ENCODE data around the gene FTCD. TPM values are rescaled to one million over a fixed set of nuclear protein-coding genes. Genes with fewer than 3 reads are reported as not detected.

The FTCD gene
- total and polyA plus RNA-seq, 8 donors: 0.25 to 6.7 (median 1.3) TPM; not detected in 3

DNA sequence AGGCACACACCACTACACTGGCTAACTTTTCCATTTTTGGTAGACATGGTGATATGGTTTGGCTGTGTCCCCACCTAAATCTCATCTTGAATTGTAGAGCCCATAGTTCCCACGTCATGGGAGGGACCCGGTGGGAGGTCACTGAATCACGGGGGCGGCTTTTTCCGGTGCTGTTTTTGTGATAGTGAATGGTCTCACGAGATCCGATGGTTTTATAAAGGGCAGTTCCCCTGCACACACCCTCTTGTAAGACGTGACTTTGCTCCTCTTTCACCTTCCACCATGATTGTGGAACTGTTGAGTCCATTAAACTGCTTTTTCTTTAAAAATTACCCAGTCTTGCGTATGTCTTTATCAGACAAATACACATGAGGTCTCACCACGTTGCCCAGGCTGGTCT, 1.3 kb upstream of the FTCD start:
- Histone ChIP-seq H3K36me3 (peaks cover 0 to 14% (median 3%) of the 10 kb centered on the region in 4 donors), H3K4me3 (no peak overlapping the region), H3K27ac (no peak overlapping the region), H3K4me1 (peaks cover 6 to 20% (median 13%) of the 10 kb centered on the region in 4 donors), H3K9me3 (no peaks in the 10 kb centered on the region), H3K27me3 (peaks cover 0 to 27% (median 7%) of the 10 kb centered on the region in 3 donors)
- 83 to 90% (median 84%) methylated on average over 10 of the region's 10 CpGs for WGBS, 5 donors
- intact Hi-C loops (cut with DNase I; ENCODE audit: low total_unique reads): no loop called here
- TF ChIP-seq, protein P1, sequence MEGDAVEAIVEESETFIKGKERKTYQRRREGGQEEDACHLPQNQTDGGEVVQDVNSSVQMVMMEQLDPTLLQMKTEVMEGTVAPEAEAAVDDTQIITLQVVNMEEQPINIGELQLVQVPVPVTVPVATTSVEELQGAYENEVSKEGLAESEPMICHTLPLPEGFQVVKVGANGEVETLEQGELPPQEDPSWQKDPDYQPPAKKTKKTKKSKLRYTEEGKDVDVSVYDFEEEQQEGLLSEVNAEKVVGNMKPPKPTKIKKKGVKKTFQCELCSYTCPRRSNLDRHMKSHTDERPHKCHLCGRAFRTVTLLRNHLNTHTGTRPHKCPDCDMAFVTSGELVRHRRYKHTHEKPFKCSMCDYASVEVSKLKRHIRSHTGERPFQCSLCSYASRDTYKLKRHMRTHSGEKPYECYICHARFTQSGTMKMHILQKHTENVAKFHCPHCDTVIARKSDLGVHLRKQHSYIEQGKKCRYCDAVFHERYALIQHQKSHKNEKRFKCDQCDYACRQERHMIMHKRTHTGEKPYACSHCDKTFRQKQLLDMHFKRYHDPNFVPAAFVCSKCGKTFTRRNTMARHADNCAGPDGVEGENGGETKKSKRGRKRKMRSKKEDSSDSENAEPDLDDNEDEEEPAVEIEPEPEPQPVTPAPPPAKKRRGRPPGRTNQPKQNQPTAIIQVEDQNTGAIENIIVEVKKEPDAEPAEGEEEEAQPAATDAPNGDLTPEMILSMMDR (IDR thresholded peaks at IDR 0.05): no peak
- TF ChIP-seq POLR2AphosphoS5 (IDR thresholded peaks at IDR 0.05) (no peak), POLR2A (IDR thresholded peaks at IDR 0.05) (no peak), EP300 (IDR thresholded peaks at IDR 0.05) (no peak)
- peak in 1 of 2 donors; percentile 18 for DNase-seq

DNA sequence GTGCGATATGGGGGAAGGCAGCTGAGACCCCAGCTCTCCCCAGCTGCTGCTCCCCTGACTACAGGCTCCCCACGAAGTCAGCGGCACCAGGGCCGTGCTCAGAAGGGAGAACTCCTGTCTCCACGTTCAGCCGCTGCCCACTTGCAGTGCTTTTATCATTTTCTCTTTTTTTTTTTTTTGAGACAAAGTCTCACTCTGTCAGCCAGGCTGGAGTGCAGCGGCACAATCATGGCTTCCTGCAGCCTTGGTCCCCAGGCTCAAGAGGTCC, 933 bp upstream of the FTCD start:
- no peak for DNase-seq
- Histone ChIP-seq H3K4me1 (peaks cover 6 to 16% (median 13%) of the 10 kb centered on the region in 4 donors), H3K27ac (no peak overlapping the region), H3K9me3 (no peaks in the 10 kb centered on the region), H3K36me3 (peaks cover 0 to 10% (median 2%) of the 10 kb centered on the region in 4 donors), H3K27me3 (peaks cover 0 to 23% (median 3%) of the 10 kb centered on the region in 3 donors), H3K4me3 (no peak overlapping the region)
- WGBS, 5 donors: 72 to 82% (median 81%) methylated on average over 7 of the region's 7 CpGs
- intact Hi-C loops (cut with DNase I; ENCODE audit: low total_unique reads): no loop called here
- TF ChIP-seq, protein P1 (IDR thresholded peaks at IDR 0.05): no peak
- TF ChIP-seq POLR2AphosphoS5 (IDR thresholded peaks at IDR 0.05) (no peak), POLR2A (IDR thresholded peaks at IDR 0.05) (no peak), EP300 (IDR thresholded peaks at IDR 0.05) (no peak)

DNA sequence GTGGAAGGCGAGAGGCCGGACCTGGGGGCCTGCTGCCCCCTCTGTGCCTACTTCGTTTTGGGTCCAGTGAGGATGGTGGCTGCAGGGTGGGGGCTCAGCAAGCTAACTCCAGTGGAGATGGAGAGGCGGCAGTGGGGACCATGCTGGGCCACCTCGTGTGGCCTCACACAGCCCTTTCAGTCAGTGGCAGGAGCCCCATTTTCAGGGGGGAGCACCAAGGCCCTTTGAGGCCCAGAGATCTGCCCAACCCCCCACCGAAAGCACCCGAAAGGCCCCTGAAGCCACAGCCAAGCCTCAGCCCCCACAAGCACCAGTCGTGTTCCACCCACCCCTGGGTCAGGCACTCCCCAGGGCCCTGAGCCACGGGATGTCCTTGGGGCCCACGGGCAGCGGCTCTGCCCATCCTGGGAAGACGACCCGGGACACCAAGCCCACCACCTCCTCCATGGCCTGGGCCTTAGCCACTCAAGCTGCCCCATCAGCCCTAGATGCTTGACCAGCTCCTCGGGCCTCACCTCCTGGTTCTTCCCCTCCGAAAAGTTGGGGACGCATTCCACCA, 345 bp downstream of the FTCD start:
- H3K27me3 ChIP-seq: peaks cover 0 to 18% (median 0%) of the 10 kb centered on the region in 3 donors
- H3K4me3 ChIP-seq: no peak overlapping the region
- DNase-seq: no peak
- no peak overlapping the region for H3K27ac ChIP-seq
- intact Hi-C loops (cut with DNase I; ENCODE audit: low total_unique reads): no loop called here
- 83 to 87% (median 86%) methylated on average over 11 to 16 of the region's 16 CpGs for WGBS, 5 donors
- H3K4me1 ChIP-seq: peaks cover 6 to 14% (median 12%) of the 10 kb centered on the region in 4 donors
- no peaks in the 10 kb centered on the region for H3K9me3 ChIP-seq
- TF ChIP-seq, protein P1 (IDR thresholded peaks at IDR 0.05): no peak
- TF ChIP-seq POLR2A (IDR thresholded peaks at IDR 0.05) (no peak), EP300 (IDR thresholded peaks at IDR 0.05) (no peak), POLR2AphosphoS5 (IDR thresholded peaks at IDR 0.05) (no peak)
- H3K36me3 ChIP-seq: peaks cover 0 to 6% (median 0%) of the 10 kb centered on the region in 4 donors

DNA sequence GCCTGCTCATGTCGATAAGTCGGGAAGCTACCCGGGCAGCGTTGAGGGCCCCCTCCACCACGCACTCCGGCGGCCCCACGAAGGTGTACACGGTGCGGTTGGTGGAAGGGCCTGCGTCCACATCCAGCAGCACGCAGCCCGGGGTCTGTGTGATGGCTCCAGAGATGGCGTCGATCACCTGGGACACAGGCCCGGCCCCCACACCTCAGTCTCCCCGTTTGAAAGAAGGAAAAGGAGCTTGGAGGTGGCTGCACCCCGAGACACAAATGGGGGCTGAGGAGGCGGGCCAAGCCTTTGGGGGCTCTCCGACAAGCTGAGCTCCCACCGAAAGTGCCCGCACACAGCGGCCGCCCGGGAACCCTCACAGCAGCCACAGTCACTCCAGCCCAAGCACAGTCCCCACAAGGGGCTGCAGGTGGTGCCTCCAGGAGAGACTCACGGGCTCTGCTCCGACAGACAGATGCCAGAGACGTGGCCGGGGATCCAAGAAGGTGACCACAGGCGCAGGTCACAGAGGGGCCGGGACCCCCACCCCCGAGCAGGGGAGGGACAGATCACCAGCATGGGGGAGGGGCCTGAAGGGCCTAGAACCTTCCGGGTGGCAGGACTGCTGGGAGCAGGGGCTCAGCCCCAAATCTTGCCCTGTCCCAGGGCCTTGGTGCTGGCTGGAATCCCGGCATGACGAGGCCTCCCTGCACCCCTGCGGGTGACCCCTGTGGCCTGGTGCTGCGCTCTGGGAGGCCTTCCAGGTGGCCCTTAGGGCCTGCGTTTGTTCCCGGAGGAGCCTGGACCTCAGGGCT, 1.0 kb downstream of the FTCD start:
- TF ChIP-seq, protein P1 (IDR thresholded peaks at IDR 0.05): no peak
- TF ChIP-seq POLR2AphosphoS5 (IDR thresholded peaks at IDR 0.05) (no peak), EP300 (IDR thresholded peaks at IDR 0.05) (no peak), POLR2A (IDR thresholded peaks at IDR 0.05) (no peak)
- Histone ChIP-seq H3K27ac (no peak overlapping the region), H3K4me3 (no peak overlapping the region), H3K27me3 (peaks cover 0 to 18% (median 0%) of the 10 kb centered on the region in 3 donors), H3K9me3 (no peaks in the 10 kb centered on the region), H3K36me3 (peaks cover 0 to 6% (median 0%) of the 10 kb centered on the region in 4 donors), H3K4me1 (peaks cover 6 to 14% (median 12%) of the 10 kb centered on the region in 4 donors)
- peak in 1 of 2 donors; percentile 21 for DNase-seq
- intact Hi-C loops (cut with DNase I; ENCODE audit: low total_unique reads): no loop called here
- WGBS, 5 donors: 88 to 90% (median 89%) methylated on average over 14 to 39 of the region's 39 CpGs
